Kidney (tissue), 14 donors: ENCODE results near the gene KLHL28. TPM values are rescaled to one million over a fixed set of nuclear protein-coding genes. Genes with fewer than 3 reads are reported as not detected.

Source experiments
- DNase-seq, 5 donors: peaks; one replicate each; pipeline ENCODE4 v3.0.0-alpha.2; 2013 to 2020
- FAIRE-seq: peaks from 2 replicates; lab custom pipeline; 2012; peaks lifted over from hg19 to GRCh38; lab: Jason Lieb, UNC
- H3K27ac ChIP-seq, 2 donors: one replicate each; pipeline ENCODE4 v1.7.0; 2013; ENCODE audit warnings: low read depth in 2 of 2, low read length in 2 of 2, inconsistent platforms in 1 of 2
- H3K27me3 ChIP-seq: one replicate; pipeline ENCODE4 v1.7.1; 2013; ENCODE audit warnings: low read length, inconsistent platforms; ENCODE audit not compliant: control insufficient read depth, insufficient read depth
- H3K36me3 ChIP-seq, 3 donors: one replicate each; pipeline versions ENCODE4 v1.7.0 to v1.7.1; 2013; ENCODE audit warnings: low read length in 3 of 3, control low read depth in 1 of 3, inconsistent platforms in 1 of 3; ENCODE audit not compliant: insufficient read depth in 3 of 3, control insufficient read depth in 2 of 3
- H3K4me1 ChIP-seq, 3 donors: one replicate each; pipeline versions ENCODE4 v1.7.0 to v1.7.1; 2013; ENCODE audit warnings: low read length in 3 of 3, inconsistent platforms in 1 of 3, low read depth in 1 of 3; ENCODE audit not compliant: control insufficient read depth in 2 of 3, insufficient read depth in 2 of 3
- H3K4me3 ChIP-seq, 3 donors: one replicate each; pipeline versions ENCODE4 v1.7.0 to v1.8.1; 2013; ENCODE audit warnings: low read length in 3 of 3, control low read depth in 1 of 3, inconsistent platforms in 1 of 3
- H3K9ac ChIP-seq, 3 donors: one replicate each; pipeline versions ENCODE4 v1.7.0 to v1.7.1; 2013; ENCODE audit warnings: low read length in 3 of 3, control low read depth in 1 of 3, inconsistent platforms in 1 of 3
- H3K9me3 ChIP-seq, 3 donors: one replicate each; pipeline versions ENCODE4 v1.7.0 to v1.7.1; 2013; ENCODE audit warnings: low read length in 3 of 3, control low read depth in 1 of 3, inconsistent platforms in 1 of 3; ENCODE audit not compliant: control insufficient read depth in 2 of 3, insufficient read depth in 1 of 3
- intact Hi-C: fragments of 100-400 bp; cut with DNase I; formaldehyde crosslinking; loops from one replicate; pipeline ENCODE4 v1.11.1; 2022
- polyA plus RNA-seq: library from polyadenylated mRNA; stranded (reverse); fragments of 350-450 nt; fragmentation: Illumina TruSeq; extraction: RNeasy Lipid Tissue Mini Kit (QIAGEN cat#74804); gene quantifications from one replicate; pipeline ENCODE4 v1.2.3, GENCODE V29; 2014; ENCODE audit warnings: low read depth, low replicate concordance; ENCODE audit not compliant: insufficient read depth
- total RNA-seq: library from RNA; stranded (reverse); fragmentation: NEBNext Ultra II Directional; extraction: Animal tissue kit (Norgen Biotek cat#: 25700); gene quantifications from one replicate; pipeline ENCODE4 v1.2.1, GENCODE V29; 2021
- TF ChIP-seq, protein P1 (sequence below): IDR thresholded peaks from 3 replicates; pipeline ENCODE4 v1.5.1; 2012; ENCODE audit warnings: mild to moderate bottlenecking, moderate library complexity, borderline replicate concordance; ENCODE audit not compliant: insufficient read depth; ENCODE audit errors: extremely low read depth
- donor health status: control.
- donor health status: control.
- donor health status: control.
- donor health status: control.
- donor health status: control.
- donor health status: DM: yes; HTN: yes; CAD: no.
- donor health status: Normal renal cell carcinoma (clear cell type).

The KLHL28 gene
- total and polyA plus RNA-seq, 2 donors from 2014 or later = 1.6 to 16.3 TPM

DNA sequence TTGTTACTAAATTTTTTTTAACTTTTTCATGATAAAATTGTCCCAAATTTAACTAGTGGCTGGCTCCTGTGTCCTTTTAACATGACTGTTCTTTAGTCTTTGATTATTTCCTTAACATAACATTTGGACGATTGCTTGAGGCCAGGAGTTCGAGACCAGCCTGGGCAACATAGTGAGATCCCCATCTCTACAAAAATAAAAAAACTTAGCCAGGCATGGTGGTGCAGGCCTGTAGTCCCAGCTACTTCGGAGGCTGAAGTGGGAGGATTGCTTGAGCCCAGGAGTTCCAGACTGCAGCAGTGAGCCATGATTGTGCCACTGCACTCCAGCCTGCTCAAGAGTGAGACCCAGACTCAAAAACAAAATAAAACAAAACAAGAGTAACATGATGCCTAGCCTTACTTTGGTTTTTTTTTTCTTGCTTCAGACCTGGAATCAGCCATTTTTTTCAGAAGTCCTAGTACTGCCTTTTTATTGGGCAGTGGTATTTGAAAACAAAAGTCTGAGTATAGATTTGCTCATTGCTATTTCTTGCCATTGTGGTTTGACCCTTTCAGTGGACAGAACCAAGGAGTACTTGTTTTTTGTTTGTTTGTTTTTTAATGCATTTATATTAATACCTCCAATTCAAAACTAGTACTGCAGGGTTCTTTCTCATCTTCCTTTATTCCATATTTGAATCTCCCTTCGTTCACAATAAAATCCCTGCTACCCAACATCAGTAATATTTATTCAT is 5.0 kb upstream of the KLHL28 start:
- FAIRE-seq (no peak), DNase-seq (peak in 1 of 5 donors; percentile 33)
- Histone ChIP-seq H3K27ac (no peak overlapping the region), H3K4me3 (peak overlapping the region; percentile 42 to 72 (median 55)), H3K36me3 (peaks cover 0 to 2% (median 0%) of the 10 kb centered on the region in 3 donors), H3K4me1 (peaks cover 0 to 17% (median 4%) of the 10 kb centered on the region in 3 donors), H3K9me3 (peaks cover 0 to 2% (median 0%) of the 10 kb centered on the region in 3 donors), H3K27me3 (no peaks in the 10 kb centered on the region), H3K9ac (no peak overlapping the region)
- intact Hi-C loops = no loop called here
- TF ChIP-seq, protein P1, sequence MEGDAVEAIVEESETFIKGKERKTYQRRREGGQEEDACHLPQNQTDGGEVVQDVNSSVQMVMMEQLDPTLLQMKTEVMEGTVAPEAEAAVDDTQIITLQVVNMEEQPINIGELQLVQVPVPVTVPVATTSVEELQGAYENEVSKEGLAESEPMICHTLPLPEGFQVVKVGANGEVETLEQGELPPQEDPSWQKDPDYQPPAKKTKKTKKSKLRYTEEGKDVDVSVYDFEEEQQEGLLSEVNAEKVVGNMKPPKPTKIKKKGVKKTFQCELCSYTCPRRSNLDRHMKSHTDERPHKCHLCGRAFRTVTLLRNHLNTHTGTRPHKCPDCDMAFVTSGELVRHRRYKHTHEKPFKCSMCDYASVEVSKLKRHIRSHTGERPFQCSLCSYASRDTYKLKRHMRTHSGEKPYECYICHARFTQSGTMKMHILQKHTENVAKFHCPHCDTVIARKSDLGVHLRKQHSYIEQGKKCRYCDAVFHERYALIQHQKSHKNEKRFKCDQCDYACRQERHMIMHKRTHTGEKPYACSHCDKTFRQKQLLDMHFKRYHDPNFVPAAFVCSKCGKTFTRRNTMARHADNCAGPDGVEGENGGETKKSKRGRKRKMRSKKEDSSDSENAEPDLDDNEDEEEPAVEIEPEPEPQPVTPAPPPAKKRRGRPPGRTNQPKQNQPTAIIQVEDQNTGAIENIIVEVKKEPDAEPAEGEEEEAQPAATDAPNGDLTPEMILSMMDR = no peak

DNA sequence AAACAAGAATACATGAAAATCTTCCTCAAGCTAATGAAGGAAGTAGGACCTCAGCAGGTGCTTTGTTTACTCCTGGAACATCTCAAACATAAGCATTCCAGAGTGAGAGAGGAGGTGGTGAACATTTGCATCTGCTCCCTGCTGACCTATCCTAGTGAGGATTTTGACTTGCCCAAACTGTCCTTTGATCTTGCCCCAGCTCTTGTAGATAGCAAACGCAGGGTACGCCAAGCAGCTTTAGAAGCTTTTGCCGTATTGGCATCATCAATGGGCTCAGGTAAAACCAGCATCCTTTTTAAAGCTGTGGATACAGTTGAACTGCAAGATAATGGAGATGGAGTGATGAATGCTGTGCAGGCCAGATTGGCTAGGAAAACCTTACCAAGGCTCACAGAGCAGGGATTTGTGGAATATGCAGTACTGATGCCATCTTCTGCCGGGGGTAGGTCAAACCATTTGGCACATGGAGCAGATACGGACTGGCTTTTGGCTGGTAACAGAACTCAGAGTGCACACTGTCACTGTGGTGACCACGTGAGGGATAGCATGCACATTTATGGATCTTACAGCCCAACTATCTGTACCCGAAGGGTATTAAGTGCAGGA is 2.1 kb upstream of the KLHL28 start:
- TF ChIP-seq, protein P1 = no peak
- H3K4me1 ChIP-seq = peaks cover 3 to 21% (median 16%) of the 10 kb centered on the region in 3 donors
- no peaks in the 10 kb centered on the region for H3K9me3 ChIP-seq
- peak overlapping the region; percentile 80 to 100 (median 98) for H3K4me3 ChIP-seq
- peak in 1 of 5 donors; percentile 16 for DNase-seq
- H3K27me3 ChIP-seq = no peaks in the 10 kb centered on the region
- no peak for FAIRE-seq
- intact Hi-C loops = no loop called here
- peak overlapping the region; percentile 43 to 100 (median 88) for H3K9ac ChIP-seq
- H3K27ac ChIP-seq = no peak overlapping the region
- H3K36me3 ChIP-seq = no peaks in the 10 kb centered on the region

- Histone ChIP-seq H3K4me1 (peaks cover 3 to 18% (median 16%) of the 10 kb centered on the region in 3 donors), H3K4me3 (peak overlapping the region; percentile 80 to 100 (median 98)), H3K36me3 (no peaks in the 10 kb centered on the region), H3K9me3 (no peaks in the 10 kb centered on the region), H3K9ac (peak overlapping the region in 2 of 3 donors; percentile 88 to 100), H3K27ac (no peak overlapping the region), H3K27me3 (no peaks in the 10 kb centered on the region)
- intact Hi-C loops = no loop called here
- DNase-seq (no peak), FAIRE-seq (no peak)
- TF ChIP-seq, protein P1 = no peak
Measured at GRCh38 chr14:44963044-44963528, 1.3 kb upstream of the KLHL28 start.
